ENCODE measurements around the gene MGLL.

MGLL gene

DNA sequence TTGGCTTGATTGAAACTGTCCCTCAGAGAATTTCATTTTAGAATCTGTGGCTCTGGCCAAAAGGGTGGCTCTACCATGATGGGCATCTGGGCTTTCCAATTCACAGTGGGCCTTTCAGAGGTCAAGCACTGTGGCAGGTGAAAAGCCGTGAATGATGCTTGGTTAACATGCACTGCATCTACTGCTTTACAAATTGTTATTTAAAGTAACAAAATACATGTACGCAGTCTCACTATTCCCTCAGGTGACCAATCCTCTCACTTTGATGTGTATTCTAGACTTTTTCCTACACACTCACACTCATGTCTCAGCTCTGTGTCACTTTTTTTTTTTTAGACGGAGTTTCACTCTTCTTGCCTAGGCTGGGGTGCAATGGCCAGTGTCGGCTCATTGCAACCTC, 70.5 kb downstream of the MGLL start:
- DNase-seq, result no peak

DNA sequence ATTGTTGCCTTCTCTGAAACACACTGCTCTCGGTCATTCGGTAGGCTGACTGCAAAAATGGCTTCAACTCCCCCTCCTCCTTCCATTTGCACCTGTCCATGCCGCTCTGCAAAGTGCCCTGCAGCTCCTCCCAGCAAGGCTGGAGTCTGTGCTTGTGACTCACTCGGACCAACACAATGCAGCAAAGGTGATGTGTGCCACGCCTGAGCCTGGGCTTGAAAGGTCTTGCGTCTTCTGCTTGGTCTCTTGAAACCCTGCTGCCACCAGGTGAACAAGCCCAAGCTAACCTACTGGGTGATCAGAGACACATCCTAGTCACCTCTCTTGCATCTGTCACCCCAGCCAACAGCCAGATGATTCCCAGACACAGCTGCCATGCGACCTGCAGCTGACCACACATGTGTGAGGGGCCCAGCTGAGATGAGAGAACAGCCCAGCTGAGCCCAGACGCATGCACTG, 71.1 kb downstream of the MGLL start:
- no peak for DNase-seq

DNA sequence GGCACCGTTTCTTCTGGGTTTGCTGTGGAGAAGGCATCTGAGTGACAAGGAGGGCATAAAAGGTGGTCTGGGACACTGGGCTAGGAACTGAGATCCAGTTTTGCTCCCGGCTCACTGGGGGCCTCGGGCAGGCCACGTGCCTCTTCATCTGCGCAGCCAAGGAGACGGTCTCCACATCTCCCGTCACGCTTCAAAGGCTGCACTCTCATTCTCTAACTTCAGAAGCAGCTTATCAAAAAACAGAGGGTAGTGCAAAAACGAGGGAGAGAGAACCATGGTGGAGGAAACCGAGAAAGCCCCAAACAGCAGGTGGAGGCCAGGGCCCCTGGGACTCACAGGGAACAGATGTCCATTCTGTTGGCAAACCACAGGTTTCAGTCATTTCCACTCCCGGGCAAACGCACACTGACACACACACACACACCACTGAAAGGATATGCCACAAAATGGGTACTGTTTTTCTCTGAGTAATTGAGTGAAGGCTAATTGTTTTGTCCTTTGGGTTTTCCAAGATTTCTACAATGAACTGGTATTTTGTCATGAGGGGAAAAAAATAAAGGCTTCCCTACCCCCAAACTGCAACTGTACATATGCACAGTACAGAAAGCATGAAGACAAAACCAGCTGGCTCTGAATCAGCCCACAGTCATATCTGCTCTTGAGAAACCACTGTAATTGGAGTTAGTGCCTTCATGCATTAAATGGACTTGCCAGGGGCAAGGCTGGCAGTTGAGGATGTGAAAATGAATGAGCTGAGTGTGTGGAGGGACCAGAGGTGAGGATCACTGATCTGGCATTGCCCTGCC, 71.9 kb downstream of the MGLL start:
- DNase-seq, result peak; percentile 53

DNA sequence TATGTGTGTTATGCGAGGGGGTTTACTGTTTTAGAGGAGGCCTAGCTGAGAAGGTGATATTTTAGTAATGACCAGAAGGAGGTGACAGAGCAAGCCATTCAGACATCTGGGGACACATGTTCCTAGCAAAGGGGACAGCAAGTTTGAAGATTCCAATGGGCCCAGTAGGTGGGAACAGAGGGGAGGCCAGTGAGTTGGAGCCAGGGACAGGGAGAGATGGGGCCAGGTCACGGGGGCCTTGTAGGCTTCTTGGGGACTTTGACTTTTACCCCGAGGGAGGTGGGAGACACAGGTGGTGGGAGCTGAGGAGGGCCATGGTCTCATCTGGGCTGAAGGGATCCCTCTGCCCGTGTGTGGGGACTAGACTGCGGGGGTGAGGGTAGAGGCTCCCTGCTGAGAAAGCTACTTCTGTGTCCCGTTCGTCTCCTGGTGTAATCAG, 72.5 kb downstream of the MGLL start:
- no peak for DNase-seq

DNA sequence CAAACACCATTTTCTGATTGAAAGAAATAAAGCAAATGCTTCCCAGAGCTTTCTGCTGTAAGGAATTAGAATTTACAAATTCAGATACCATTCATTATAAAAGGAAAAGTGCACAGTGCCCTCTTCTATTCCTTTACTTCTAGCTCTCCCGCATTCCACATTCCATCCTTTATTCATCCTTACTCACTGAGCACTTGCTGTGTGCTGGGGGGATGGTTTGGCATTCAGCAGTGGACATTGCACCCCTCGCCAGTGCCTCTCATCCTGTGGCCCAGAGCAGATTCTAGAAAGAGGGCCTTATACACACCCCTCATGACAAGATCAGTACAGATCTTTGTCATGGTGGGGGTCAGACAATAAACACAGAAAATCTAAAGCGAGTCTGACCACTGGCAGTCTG, 73.0 kb downstream of the MGLL start:
- DNase-seq, result no peak

DNA sequence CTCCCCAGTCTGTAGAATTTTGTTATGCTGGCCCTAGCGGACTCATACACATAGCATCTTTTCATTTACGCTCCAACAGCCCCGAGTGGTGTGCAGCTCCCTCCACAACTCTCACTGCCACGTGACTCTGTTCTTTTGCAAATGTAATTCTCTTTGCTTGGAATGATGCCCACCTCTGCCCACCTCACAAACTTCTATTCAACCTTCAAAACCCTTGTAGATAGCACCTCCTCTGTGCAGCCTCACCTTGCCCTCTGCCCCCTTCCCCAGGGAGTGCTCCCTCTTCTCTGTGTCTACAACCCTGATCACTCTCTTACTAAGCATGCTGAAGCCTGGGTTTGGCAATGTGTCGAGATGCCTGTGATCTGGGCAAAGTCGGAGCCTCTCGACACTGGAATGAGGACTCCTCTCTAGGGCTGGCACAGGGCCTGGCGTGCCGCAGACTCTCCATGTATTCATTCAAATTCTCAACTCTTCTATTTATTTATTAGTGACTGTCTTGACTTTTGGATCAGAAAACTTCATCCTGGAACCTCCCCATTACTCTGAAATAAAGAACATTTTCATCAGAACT, 73.5 kb downstream of the MGLL start:
- DNase-seq, result no peak

DNA sequence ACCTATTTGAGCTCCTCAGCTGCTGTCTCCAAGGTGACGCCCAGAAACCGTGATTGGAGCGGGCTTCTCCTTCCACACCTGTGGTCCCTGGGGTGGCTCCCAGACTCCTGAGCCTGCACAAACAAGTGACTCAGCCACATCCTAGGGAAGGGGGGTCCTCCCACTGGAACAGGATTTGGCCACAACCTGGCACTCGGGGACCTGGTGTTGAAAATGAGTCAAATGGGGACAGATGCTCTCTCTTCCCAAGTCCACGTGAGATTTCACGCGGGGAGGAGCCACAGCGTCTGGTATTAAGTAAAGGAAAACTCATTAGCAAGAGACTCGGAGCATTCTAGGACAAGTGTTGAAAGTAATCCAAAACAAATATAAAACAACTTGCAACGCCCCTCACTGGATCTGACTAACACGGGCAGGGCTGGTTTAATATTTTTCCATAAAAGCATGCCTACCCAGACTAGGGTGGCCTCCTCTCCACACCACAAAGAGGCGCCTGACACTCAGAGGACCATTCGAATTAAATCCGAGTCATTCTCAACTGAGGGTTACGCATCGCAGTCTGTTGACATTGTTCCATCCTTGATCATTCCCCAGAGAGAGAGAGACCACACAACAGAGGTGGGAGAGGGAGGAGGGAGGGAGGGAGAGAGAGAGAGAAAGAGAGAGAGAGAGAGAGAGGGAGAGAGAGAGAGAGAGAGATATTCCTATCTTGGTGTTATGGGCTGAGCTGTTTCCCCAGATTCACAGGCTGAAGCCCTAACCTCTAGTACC, 74.4 kb downstream of the MGLL start:
- peak; percentile 35 for DNase-seq

DNA sequence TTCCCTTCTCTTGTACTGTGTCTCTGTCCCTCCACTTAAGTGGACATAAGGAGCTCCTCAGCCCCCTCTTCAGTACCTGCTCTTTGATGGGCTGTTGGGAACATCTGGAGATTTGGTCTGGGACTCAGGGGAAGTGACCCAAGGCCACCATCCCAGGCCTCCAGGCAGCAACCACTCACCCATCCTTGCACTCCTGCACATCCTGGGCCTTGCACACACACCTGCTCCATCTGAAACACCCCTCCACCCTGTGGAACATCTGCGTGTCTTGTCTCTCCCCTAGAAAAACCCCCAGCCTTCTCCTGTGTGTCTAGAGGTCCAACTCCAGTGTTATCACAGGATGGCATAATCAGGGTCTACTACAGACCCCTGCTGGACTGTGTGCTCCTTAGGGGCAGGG, 75.2 kb downstream of the MGLL start:
- no peak for DNase-seq

DNA sequence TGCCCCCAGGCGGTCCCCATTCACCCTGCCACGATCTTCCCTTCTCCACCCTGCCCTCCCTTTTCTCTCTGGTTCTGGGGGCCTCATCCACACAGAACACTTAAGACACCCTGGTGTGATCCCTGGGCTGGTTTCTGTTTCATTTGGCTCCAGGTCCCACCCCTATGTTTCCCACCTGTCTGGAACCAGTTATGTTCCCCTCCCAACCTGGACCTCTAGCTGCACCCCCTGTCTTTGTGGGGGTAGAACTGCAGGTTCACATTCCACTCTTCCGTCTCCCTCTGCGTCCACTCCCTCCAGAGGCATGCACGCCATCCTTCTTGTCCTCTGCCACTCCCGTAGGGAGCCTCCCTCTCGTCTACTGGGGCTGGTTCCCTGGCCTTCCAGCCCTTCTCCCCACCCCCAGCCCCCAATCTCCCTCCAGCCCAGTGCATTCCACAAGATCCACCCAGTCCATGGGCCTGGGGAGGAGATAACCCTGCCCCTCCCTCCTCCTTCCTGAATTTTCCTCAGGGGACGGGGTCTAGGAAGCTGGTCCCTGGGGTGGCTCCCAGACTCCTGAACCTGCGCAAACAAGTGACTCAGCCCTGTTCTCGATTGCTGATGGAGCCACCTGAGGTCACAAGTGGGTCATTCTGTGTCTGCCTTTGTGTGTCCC, 75.8 kb downstream of the MGLL start:
- no peak for DNase-seq

DNA sequence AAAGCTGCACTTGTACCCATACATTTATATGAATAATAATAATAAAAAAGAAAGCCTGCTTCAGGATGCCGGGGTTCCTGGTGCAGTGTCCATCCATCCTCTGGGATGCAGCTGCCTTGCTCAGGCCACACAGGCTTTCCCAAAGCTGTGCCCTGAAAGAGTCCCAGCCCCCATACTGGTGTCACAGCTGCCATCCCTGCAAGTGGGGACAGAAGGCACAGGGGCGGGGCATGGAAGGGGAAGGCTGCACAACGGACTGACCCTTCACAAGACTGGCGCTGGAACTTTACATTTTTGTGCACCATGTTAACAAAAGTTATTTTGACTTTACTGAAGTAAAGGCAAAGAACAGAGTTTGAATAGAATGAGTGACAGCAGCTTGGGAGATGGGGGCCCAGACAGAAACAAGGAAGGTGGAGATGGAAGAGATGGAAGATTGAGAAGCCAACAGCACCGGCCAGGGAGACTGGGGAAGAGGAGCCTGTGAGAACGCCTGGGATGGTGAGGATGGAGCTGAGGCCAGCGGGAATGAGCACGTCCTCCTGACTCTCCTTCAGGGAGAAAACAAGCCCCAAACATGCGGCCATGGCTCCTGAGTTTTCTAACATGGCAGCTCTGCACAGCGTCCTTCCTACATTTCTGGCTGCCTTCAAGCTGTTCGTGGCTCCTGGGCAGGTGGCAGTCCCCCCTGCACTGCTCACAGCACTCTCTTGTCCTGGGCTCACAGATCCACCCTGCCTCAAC, 76.5 kb downstream of the MGLL start:
- DNase-seq, result no peak

DNA sequence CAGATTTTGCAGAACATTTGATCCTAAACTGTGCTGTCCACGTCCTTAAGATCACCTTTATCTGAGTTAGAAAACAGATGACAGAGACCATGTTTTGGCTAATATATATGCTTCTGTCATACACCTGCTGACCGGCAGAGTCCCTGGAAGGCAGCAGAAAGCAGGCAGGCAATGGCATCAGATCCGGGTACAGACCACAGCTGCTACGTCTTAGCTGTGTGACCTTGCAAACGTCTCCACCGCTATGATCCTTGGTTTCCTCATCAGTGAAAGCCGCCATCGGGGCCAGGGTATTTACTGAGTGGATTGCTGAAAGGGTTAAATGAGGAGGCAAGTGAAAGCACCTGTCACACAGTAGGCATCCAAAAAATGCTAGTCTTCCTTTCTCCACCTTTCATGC, 77.4 kb downstream of the MGLL start:
- DNase-seq, result no peak

DNA sequence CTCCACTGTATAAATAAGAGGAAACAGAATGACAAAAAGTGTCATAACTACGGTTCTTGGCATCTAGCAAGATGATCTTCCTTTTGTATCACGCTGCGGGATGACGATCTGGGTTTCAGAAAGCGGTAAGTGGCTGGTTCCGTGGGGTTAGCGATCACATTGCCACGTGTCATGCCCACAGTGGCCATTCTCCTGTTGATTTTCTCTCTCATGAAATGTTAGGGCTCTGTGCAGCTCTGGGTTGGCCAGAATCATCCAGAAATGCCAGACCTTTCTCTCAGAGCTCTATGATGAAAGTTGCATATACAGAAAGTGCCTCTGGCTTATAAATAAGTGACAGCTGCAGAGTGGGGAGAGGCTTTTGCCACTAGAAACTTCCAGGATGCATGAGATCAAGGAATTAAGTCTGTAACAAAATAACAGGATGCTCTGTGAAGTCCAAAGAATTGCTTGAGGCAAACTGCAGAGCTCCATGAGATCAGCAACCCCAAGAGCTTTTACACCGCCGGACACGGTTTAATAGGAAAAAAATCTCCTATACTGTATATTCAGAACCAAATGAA, 78.0 kb downstream of the MGLL start:
- no peak for DNase-seq

DNA sequence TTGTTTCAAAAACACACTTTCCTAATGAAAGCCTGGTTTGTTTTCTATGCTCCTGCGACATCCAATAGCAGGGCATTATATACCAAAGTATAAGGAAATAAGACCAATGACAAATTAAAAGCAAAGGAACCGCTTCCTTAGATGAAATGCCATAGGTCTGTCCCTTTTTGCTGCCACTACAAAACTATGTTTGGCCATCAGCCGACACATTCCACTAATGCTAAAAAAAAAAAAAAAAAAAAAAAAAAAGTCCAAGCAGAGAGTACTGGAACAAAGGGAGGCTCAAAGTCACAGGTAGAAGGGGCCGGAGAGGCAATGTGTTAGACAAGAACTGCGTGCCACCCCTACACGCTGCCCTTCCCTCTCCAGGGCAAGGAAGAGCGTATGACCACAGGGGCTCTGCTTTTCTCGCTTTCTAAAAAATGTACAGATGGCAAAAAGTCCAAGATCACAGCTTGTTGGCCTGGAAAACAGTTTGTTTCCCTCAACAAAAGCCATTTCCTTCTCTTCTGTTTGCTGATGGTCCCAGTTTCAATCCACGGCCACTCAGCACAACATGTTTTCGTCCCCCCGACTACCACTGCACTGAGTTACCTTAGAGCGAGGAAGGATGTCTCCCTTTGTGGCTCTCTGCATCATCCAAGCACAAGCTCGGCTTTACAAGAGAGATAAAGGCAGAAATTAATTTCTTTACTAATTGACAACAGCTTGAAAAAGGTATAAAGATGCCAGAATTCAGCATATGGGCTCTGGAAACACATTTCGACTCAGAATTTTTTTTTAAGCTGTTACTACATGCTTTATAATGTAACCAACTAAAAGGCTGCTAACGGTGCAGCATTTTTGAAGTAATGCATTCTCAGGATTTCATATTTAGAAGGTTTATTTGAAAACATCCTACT, 78.7 kb downstream of the MGLL start:
- DNase-seq, result no peak

DNA sequence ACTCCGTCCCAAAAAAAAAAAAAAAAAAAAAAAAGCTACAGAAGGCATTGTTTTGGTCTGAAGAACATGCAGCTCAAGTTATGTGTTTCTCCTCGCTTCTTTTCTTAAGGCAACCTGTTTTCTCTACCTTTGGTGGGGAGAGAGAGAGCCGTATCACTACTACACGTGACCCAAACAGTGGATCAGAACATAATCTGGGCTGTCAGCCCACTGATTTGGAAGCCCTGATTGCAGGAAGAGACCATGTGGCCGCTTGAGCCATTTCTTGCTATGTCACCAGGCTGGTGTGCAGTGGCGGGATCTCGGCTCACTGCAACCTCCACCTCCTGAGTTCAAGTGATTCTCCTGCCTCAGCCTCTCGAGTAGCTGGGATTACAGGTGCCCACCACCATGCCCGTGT, 79.7 kb downstream of the MGLL start:
- DNase-seq, result no peak

DNA sequence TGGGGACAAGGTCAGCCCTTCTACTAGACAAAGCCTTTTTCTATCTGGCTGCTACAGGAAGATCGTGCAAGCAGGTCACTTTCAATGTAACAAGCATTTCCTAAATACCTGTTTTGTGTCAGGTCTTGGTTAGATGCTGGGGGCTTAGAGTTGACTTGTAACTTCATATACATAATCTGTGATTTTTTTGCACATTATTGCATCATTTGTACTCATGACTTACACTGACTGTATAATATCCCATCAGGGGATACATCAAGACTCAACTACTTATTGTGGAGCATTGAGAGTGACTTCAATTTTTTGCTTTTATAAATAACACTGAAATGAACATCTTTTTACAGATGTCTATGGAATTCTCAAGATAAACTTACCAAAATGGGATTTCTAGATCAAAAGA, 80.6 kb downstream of the MGLL start:
- DNase-seq, result no peak

DNA sequence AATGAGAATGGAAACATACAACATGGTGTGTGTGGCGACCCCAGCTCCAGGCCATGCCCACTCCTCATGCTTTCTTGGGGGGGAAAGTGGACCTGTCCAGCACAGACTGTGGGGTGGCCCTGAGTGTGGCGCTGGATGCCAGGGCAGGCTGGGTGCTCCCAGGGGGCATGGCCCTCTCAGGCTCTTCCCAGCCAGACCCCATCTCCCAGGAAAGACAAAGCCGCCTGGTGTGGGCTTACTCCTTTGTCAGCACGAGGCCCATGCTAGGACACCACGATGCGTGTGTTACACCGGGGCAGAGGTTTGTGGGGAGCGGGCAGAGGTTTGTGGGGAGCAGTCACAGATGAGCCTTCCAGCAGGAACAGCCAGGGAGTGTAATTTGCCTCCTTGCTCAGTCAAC, 81.1 kb downstream of the MGLL start:
- no peak for DNase-seq

DNA sequence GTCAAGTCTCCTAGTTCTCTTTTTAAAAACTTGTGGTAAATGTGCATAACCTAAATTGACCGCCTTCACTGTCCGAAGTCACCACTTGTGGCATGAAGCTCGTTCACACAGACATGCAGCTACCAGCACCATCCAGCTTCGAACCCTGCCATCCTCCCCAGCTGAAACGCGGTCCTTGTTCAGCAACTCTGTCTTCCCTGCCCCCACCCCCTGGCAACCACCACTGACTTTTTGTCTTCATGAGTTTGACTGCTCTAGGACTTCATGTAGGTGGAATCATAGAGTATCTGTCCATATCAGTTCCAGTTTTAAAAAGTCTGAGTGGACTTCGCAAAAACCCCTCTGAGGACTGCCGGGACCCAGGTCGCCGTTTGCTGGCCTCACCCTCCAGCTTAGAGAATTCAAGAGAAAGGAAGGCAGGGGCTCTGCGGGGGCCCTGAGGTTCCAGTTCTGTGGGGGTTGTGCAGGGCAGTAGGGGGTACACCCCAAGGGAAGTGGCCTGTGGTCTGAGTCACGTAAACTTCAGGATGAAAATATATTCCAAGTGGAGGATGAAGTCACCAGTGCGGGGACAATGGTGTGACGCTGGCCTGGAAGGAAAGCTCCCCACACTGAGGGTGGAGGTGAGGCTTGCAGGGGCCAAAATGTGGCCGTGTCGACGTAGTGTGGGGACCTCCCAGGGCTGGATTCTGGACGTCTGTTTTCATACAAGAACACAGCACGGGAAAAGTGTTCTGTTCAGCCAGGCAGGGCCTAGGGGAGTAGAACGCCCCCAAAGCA, 82.0 kb downstream of the MGLL start:
- DNase-seq, result no peak

DNA sequence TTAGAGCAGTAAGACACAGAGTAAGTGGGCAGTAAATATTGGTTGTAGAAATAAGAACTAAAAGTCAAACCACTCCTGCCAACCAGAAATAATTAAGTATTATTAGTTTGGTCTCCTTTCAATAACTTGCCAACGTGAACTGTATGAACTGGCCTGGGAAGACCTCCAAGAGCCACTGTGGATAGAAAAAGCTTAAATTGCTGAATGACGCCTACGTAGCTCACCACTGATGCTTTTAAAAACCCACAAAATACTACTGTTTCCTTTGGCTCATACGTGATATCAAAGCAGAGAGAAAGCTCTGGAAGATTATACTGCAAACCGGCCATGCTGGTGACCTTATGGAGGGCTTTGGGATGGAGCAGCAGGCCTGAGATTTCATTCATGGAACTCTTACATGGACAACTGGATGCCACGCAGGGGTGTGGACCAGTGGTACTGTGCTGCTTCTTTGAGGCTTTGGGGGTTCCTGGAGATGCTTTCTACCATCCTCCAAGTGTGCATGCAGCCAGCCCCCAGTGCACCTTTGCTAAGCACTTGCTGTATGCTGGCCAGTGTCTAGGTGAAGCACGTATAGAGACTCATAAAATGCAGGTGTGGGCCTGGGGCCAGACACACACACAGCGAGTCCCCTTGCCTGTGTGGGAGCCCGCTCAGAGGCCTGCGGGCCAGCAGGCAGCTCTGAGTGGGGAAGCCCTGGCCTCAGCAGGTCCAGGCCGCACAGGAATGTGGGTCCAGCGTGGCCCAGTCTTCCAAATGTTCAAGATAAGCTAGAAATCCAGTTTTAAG, 82.8 kb downstream of the MGLL start:
- no peak for DNase-seq

DNA sequence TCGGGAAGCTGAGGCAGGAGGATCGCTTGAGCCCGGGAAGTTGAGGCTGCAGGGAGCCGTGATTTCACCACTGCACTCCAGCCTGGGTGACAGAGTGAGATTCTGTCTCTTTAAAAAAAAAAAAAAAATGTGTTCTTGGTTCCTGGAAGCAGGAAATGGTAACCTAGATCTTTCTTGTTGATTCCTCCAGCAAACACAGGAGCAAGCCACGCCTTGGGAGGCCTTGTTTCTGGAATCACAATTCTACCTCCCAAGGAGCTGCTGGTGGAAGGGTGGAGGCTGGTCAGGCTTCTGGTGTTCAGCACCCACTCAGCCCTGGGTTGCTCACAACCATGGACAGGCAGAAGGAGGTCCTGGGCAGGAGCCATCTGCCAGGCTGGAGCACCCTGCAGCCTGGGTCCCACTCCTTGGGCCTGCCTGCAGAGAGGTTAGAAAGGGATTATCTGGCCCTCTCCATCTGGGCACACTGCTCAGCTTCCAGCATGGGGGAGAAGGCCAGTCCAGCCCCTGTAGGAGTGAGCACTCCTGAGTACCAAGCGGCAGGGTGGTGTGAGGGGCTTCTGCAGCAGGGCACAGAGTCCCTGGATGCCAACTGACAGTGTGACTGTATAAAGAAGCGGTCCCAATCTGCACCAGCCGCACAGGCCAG, 84.0 kb downstream of the MGLL start:
- no peak for DNase-seq

All from NCI-H187 treated with DMSO at 0.1 percent for 48 hours (cell line).